Measurements from ENCODE around the gene SLC12A5.

- TF ChIP-seq CTCF (IDR thresholded peaks at IDR 0.05; ENCODE audit: low read length) (no peak), EZH2 (optimal IDR thresholded peaks at IDR 0.05; ENCODE audit: low read depth, low read length) (no peak)
These were observed 29.0 kb downstream of the SLC12A5 start for GRCh38 chr20:46057856-46058598.
